GM12891 (cell line): ENCODE results near the gene SPTBN1.

Experiments
- POLR2A ChIP-seq: IDR thresholded peaks from 2 replicates; pipeline ENCODE4 v1.6.1; 2011; ENCODE audit warnings: low read depth, low read length, control low read depth
- POLR2AphosphoS5 ChIP-seq: IDR thresholded peaks from 2 replicates; pipeline ENCODE4 v1.6.1; 2011; ENCODE audit warnings: low read depth, low read length, control low read depth
- TAF1 ChIP-seq: IDR thresholded peaks from 2 replicates; pipeline ENCODE4 v1.6.1; 2011; ENCODE audit warnings: low read depth, low read length, control low read depth

DNA sequence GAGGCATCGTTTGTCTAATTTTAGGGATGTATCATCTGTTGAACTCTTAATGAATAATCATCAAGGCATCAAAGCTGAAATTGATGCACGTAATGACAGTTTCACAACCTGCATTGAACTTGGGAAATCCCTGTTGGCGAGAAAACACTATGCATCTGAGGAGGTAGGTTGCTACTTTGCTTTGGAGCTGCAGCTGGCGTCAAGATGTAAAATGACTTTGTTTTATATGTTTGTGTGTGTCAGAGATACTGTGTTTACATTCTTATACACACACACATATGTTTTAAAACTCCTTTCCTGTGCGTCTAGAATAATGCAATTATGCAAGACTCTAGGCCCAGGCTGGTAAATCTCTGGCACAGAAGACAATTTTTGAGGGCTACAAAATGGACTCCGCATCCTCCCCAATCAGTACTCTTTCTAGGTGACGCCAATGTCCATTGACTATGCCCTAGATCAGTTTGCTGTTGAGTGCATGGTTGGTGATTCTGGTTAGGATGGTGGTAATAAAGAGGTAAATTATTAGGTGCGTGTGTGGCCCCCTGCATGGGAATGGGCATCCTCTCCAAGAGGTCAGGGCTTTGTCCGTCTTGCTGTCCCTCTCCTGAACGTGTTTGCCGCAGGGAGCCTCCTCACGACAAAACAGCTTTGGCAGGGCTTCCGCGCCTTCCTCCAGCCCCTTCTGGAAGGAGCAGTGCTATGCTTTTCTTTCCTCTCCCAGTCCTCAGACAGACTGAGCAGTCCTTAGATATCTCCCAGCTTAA lies 199.1 kb downstream of the SPTBN1 start:
- TF ChIP-seq TAF1 (no peak), POLR2A (no peak), POLR2AphosphoS5 (no peak)
